ENCODE results near the gene TMCO5A. TPM values are rescaled to one million over a fixed set of nuclear protein-coding genes. Genes with fewer than 3 reads are reported as not detected.
"Not testable (repeated sequence)": the region's sequence is repeated elsewhere in the genome, so short reads cannot be mapped to it uniquely, and the experiment has no call there.

The TMCO5A gene
- total RNA-seq, 1 donor from 2014 or later: not detected

DNA sequence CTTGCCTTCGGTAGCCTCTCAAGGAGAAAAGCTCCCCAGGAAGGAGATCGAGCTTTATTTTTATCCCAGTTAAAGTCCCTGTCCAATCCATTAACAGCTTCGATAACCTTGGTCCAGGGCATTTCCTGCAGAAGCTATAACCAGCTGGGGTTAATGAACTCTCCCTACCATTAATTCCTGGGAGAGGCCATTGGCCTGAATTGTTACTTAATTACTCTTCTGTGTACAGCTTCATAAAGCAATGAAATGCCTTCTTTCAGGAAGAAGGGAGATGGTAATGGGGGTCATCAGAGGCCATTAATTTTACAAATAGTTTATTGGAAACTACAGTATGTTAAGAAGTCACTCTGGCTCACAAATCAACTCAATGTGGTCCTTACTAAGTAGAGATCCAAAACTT lies 1.9 kb upstream of the TMCO5A start:
- Histone ChIP-seq H3K27ac (replicated peaks) (no peak overlapping the region), H3K4me1 (no peaks in the 10 kb centered on the region), H3K4me3 (no peak overlapping the region), H3K36me3 (no peaks in the 10 kb centered on the region), H3K9me3 (replicated peaks) (no peaks in the 10 kb centered on the region), H3K27me3 (ENCODE audit: low read depth) (peaks cover 17% of the 10 kb centered on the region)
- no peak for DNase-seq
- intact Hi-C loops (cut with micrococcal nuclease): no loop called here
- TF ChIP-seq, protein P1, sequence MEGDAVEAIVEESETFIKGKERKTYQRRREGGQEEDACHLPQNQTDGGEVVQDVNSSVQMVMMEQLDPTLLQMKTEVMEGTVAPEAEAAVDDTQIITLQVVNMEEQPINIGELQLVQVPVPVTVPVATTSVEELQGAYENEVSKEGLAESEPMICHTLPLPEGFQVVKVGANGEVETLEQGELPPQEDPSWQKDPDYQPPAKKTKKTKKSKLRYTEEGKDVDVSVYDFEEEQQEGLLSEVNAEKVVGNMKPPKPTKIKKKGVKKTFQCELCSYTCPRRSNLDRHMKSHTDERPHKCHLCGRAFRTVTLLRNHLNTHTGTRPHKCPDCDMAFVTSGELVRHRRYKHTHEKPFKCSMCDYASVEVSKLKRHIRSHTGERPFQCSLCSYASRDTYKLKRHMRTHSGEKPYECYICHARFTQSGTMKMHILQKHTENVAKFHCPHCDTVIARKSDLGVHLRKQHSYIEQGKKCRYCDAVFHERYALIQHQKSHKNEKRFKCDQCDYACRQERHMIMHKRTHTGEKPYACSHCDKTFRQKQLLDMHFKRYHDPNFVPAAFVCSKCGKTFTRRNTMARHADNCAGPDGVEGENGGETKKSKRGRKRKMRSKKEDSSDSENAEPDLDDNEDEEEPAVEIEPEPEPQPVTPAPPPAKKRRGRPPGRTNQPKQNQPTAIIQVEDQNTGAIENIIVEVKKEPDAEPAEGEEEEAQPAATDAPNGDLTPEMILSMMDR (IDR thresholded peaks at IDR 0.05; ENCODE audit: borderline replicate concordance): no peak

DNA sequence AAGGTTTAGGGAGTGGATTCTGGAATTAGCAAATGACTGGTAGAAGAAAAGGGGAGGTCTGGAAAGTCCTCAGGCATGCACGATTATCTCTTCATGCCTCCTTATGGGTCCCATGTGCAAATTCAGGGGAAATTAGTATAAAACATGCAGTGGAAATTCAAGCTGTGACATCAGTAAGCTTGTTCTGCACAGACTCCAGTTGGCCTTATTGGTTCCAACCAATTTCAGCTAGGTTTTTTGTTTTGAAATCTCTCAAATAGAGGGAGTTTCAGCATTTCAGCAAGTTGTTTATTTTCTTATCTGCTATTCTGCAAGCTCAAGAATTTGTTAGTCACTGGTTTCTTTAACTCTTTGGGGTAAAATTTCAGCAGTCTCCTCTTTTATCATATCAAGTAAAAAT lies 774 bp upstream of the TMCO5A start:
- intact Hi-C loops (cut with micrococcal nuclease): no loop called here
- Histone ChIP-seq H3K4me1 (no peaks in the 10 kb centered on the region), H3K36me3 (no peaks in the 10 kb centered on the region), H3K9me3 (replicated peaks) (no peaks in the 10 kb centered on the region), H3K4me3 (no peak overlapping the region), H3K27ac (replicated peaks) (no peak overlapping the region), H3K27me3 (ENCODE audit: low read depth) (peaks cover 7% of the 10 kb centered on the region)
- TF ChIP-seq, protein P1 (IDR thresholded peaks at IDR 0.05; ENCODE audit: borderline replicate concordance): no peak
- DNase-seq: no peak

DNA sequence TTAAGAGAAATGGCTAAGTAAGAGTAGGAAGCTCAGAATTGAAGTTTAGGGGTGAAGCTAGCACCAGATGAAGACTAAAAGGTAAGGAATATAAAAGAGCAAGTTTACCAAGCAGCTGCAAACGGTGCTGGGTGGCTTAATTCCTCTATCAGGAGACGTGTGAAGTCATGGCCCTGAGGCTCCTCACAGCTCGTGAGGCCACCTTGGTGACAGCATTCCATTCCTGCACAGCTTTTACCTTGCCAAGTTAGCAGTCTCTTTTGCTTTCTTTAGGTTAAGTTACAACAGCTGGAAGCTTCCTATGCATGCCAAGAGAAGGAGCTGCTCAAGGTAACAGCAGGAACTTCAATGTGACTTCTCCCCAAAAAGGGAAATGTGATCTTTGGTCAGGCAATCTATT lies 6.4 kb downstream of the TMCO5A start:
- no peak overlapping the region for H3K4me3 ChIP-seq
- TF ChIP-seq, protein P1 (IDR thresholded peaks at IDR 0.05; ENCODE audit: borderline replicate concordance): no peak
- no peak for DNase-seq
- H3K27ac ChIP-seq (replicated peaks): no peak overlapping the region
- intact Hi-C loops (cut with micrococcal nuclease): no loop called here
- H3K4me1 ChIP-seq: no peaks in the 10 kb centered on the region
- H3K9me3 ChIP-seq (replicated peaks): peaks cover 11% of the 10 kb centered on the region
- H3K36me3 ChIP-seq: no peaks in the 10 kb centered on the region
- H3K27me3 ChIP-seq (ENCODE audit: low read depth): peaks cover 4% of the 10 kb centered on the region

DNA sequence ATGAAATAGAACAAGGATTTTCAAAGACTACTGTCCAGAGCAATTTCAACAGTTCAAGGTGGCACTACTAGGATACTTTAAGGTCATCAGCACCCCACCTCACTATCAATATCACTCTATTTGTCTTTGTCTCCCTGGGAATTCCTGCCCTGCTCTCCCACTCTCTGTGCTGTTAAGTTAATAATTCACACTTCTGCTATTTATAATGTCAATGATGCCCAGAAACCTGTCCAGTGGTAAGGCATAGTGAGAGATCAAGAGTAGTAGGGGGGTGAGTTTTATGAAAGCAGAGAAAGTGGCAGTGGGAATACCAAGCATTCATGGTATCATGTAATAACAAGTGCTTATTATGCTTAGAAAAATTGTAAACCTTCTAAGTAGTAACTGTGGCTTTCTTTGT lies 7.3 kb downstream of the TMCO5A start:
- no peak for DNase-seq
- TF ChIP-seq, protein P1 (IDR thresholded peaks at IDR 0.05; ENCODE audit: borderline replicate concordance): no peak
- Histone ChIP-seq H3K4me3 (no peak overlapping the region), H3K4me1 (no peaks in the 10 kb centered on the region), H3K27me3 (ENCODE audit: low read depth) (peaks cover 4% of the 10 kb centered on the region), H3K9me3 (replicated peaks) (peaks cover 20% of the 10 kb centered on the region), H3K27ac (replicated peaks) (no peak overlapping the region), H3K36me3 (no peaks in the 10 kb centered on the region)
- intact Hi-C loops (cut with micrococcal nuclease): no loop called here

DNA sequence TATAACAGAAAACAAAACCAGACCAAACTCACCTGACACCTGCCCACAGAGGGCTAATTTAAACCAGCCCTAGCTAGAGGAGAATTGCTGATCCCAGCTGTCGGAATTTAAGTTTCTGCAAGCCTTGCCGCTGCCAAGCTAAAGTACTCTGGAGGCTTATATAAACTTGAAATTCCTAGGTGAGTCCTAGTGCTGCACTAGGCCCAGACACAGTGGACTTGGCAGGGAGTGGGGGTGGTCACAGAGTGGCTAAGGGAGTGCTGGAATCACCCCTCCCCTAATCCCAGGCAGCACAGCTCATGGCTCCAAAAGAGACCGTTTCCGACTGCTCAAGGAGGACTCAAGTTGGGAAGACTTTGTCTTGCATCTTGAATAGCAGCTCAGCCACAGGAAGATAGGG lies 17.6 kb downstream of the TMCO5A start:
- no peak for DNase-seq
- intact Hi-C loops (cut with micrococcal nuclease): no loop called here
- Histone ChIP-seq H3K4me1 (no peaks in the 10 kb centered on the region), H3K4me3 (no peak overlapping the region), H3K36me3 (no peaks in the 10 kb centered on the region), H3K27me3 (ENCODE audit: low read depth) (peaks cover 24% of the 10 kb centered on the region), H3K27ac (replicated peaks) (no peak overlapping the region), H3K9me3 (replicated peaks) (peaks cover 4% of the 10 kb centered on the region)
- TF ChIP-seq, protein P1 (IDR thresholded peaks at IDR 0.05; ENCODE audit: borderline replicate concordance): no peak

DNA sequence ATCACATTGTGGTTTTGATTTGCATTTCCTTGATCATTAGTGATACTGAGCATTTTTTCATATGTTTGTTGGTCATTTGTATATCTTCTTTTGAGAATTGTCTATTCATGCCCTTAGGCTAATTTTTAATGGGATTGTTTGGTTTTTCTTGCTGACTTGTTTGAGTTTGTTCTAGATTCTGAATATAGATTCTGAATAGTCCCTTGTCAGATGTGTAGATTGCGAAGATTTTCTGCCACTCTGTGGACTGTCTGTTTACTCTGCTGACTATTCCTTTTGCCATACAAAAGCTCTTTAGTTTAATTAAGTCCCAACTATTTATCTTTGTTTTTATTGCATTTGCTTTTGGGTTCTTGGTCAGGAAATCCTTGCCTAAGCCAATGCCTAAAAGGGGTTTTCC lies 26.3 kb downstream of the TMCO5A start:
- DNase-seq; H3K27ac ChIP-seq (replicated peaks); H3K27me3 ChIP-seq (ENCODE audit: low read depth); H3K4me3 ChIP-seq; H3K36me3 ChIP-seq; H3K4me1 ChIP-seq; intact Hi-C loops (cut with micrococcal nuclease): not testable (repeated sequence)
- peaks cover 28% of the 10 kb centered on the region for H3K9me3 ChIP-seq (replicated peaks)
